Lower lobe of right lung (tissue), 2 donors: Measurements from ENCODE around the gene KIFC3. TPM values are rescaled to one million over a fixed set of nuclear protein-coding genes. Genes with fewer than 3 reads are reported as not detected.
A peak's percentile ranks its signal among the peaks of the same experiment; 100 is the strongest.

Experiments used
- ATAC-seq, 2 donors: fragments of 200-7000 bp; cut with Tn5 transposase; one replicate each; pipeline ENCODE4 v1.9.1; 2020 to 2022; ENCODE audit warnings: mild to moderate bottlenecking in 2 of 2, moderate library complexity in 2 of 2
- DNase-seq: peaks from one replicate; pipeline ENCODE4 v3.0.0-alpha.2; 2020
- H3K27ac ChIP-seq: fragments of 200-600 bp; one replicate; pipeline ENCODE4 v1.8.0; 2022
- H3K27me3 ChIP-seq: fragments of 200-600 bp; one replicate; pipeline ENCODE4 v1.8.0; 2022; ENCODE audit warnings: low read depth
- H3K36me3 ChIP-seq: fragments of 200-600 bp; one replicate; pipeline ENCODE4 v1.8.0; 2022; ENCODE audit warnings: mild to moderate bottlenecking
- H3K4me1 ChIP-seq: fragments of 200-600 bp; one replicate; pipeline ENCODE4 v1.8.0; 2022
- H3K4me3 ChIP-seq: fragments of 200-600 bp; one replicate; pipeline ENCODE4 v1.8.0; 2022; ENCODE audit warnings: mild to moderate bottlenecking
- H3K9me3 ChIP-seq: fragments of 200-600 bp; one replicate; pipeline ENCODE4 v1.8.0; 2022
- CTCF ChIP-seq: fragments of 200-600 bp; IDR thresholded peaks from one replicate; pipeline ENCODE4 v1.8.0; 2022; ENCODE audit warnings: antibody characterized with exemption, mild to moderate bottlenecking
- intact Hi-C: fragments of 100-400 bp; cut with DNase I; formaldehyde crosslinking; loops from one replicate; pipeline ENCODE4 v1.11.0; 2022
- total RNA-seq: library from RNA; stranded (reverse); fragmentation: NEBNext Ultra II Directional; extraction: Animal tissue kit (Norgen Biotek cat#: 25700); gene quantifications from one replicate; pipeline ENCODE4 v1.2.1, GENCODE V29; 2021
- donor health status: DM: no; HTN: yes; CAD: no; lungs with severe emphysema.

The KIFC3 gene
- total RNA-seq, 1 donor from 2014 or later, result 70.9 TPM

- H3K4me3 ChIP-seq, result no peak overlapping the region
- H3K4me1 ChIP-seq, result peaks cover 9% of the 10 kb centered on the region
- DNase-seq, result peak; percentile 29
- no peak for ATAC-seq
- no peaks in the 10 kb centered on the region for H3K27me3 ChIP-seq
- TF ChIP-seq CTCF, result no peak
- H3K27ac ChIP-seq, result no peak overlapping the region
- intact Hi-C loops, result no loop called here
- H3K9me3 ChIP-seq, result no peaks in the 10 kb centered on the region
- H3K36me3 ChIP-seq, result peaks cover 78% of the 10 kb centered on the region
Measured at GRCh38 chr16:57761957-57762356, 40.3 kb downstream of the KIFC3 start.

DNA sequence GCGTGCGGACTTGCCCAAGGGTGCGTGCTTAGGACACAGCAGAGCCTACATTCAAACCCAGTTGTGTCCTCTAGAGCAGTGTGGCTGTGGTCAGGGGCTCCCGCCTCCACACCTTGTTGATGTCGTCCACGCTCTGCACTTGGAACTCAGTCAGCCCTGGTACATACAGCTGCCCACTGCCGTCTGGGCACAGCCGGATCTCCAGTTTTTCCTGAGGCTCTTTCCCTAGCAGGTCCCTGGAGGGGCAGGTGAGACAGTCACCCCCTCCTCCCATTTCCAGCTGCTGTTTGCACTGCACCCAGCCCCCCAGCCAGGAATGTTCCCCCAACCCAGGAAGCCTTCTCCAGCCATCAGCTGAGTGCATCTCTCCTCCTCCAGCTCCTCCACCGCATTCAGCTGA is 41.0 kb downstream of the KIFC3 start:
- Histone ChIP-seq H3K27ac (no peak overlapping the region), H3K9me3 (no peaks in the 10 kb centered on the region), H3K4me1 (peaks cover 12% of the 10 kb centered on the region), H3K4me3 (no peak overlapping the region), H3K27me3 (no peaks in the 10 kb centered on the region), H3K36me3 (peaks cover 72% of the 10 kb centered on the region)
- DNase-seq (peak; percentile 30), ATAC-seq (no peak)
- intact Hi-C loops, result no loop called here
- no peak for TF ChIP-seq CTCF

DNA sequence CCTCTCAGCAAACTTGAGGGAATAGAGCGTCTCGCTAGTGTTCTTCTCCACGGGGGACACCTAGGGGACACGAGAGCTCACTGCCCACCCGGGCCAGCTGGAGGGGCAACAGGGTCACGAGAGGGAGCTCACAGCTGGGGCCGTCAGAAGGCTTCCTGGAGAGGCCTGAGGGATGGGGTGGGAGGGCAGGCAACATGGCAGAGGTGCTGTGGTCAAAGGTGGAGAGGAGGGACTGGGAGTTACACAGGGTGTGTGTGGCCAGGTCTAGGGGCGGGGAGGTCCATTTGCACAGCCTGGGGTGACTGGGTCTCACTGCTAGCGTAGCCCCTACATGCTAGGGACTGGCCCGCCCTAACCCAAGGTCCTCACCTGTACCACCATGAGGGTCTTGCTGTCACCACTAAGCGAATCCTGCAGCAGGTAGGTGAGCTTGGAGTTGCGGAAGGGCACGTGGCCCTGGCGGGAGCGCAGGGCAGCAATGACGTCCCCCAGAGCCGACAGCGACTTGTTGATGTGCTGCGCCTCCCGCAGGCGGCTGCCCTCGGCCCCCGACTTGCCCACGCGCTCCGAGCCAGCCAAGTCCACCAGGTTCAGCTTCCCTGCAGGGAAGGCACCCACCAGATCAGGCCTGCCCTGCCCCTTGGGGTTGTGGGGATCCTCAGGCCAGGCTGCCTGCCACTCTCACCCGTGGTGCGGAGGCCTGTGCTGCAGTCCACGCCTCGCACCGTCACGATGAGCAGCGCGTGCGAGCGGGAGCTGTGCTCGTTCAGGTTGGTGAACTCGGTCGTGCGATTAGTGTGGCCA is 41.7 kb downstream of the KIFC3 start:
- Histone ChIP-seq H3K27ac (no peak overlapping the region), H3K4me1 (peaks cover 12% of the 10 kb centered on the region), H3K36me3 (peaks cover 72% of the 10 kb centered on the region), H3K27me3 (no peaks in the 10 kb centered on the region), H3K9me3 (no peaks in the 10 kb centered on the region), H3K4me3 (no peak overlapping the region)
- no peak for ATAC-seq
- DNase-seq, result peak; percentile 41
- no peak for TF ChIP-seq CTCF
- intact Hi-C loops, result no loop called here

- ATAC-seq (no peak), DNase-seq (peak; percentile 44)
- Histone ChIP-seq H3K36me3 (peaks cover 72% of the 10 kb centered on the region), H3K27ac (peak overlapping the region; percentile 11), H3K9me3 (no peaks in the 10 kb centered on the region), H3K4me1 (peaks cover 12% of the 10 kb centered on the region), H3K27me3 (no peaks in the 10 kb centered on the region), H3K4me3 (no peak overlapping the region)
- no peak for TF ChIP-seq CTCF
- intact Hi-C loops, result no loop called here
Measured at GRCh38 chr16:57759541-57760356, 42.5 kb downstream of the KIFC3 start.

DNA sequence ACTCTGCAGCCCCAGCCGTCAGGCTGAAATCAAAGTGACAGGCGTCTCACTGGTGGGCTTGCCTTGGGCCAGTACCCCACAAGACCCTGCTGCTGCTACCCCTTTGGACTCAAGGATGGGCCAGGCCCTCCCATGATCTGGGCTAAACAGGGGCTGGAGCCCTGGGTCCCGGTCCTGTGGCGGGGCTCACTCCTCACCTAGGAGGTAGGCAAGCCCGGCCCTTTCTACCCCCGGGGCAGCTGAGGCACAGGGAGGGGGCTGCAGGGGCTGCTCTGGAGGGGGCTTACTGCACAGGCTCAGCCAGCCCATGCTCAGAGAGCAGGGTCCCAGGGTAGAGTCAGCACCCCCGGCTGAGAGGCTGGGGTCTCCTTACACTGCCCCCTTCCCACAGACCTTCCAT is 43.2 kb downstream of the KIFC3 start:
- no peaks in the 10 kb centered on the region for H3K27me3 ChIP-seq
- H3K4me1 ChIP-seq, result peaks cover 12% of the 10 kb centered on the region
- peak overlapping the region; percentile 11 for H3K27ac ChIP-seq
- no peak overlapping the region for H3K4me3 ChIP-seq
- no peak for ATAC-seq
- intact Hi-C loops, result no loop called here
- TF ChIP-seq CTCF, result no peak
- DNase-seq, result peak; percentile 43
- H3K36me3 ChIP-seq, result peaks cover 68% of the 10 kb centered on the region
- no peaks in the 10 kb centered on the region for H3K9me3 ChIP-seq
